SK-N-SH (cell line): ENCODE measurements around the gene BCAS4. TPM values are rescaled to one million over a fixed set of nuclear protein-coding genes. Genes with fewer than 3 reads are reported as not detected.

Experiments used
- CTCF ChIA-PET: fragments of 300-600, 350-600 bp; formaldehyde crosslinking; extraction: SDS; loops from one replicate; lab custom pipeline; 2021; lab: Yijun Ruan, JAX
- POLR2A ChIA-PET: fragments of 350-600 bp; sonication (Branson Sonifier 250); formaldehyde crosslinking; extraction: SDS; loops from one replicate; lab custom pipeline; 2020; ENCODE audit warnings: antibody characterized with exemption, inconsistent platforms; lab: Yijun Ruan, JAX
- DNase-seq: peaks from one replicate; pipeline ENCODE4 v3.0.0; 2012
- H2AFZ ChIP-seq: fragments of 200-600 bp; sonication (generic); 2 replicates; pipeline ENCODE4 v1.8.1; 2016; ENCODE audit warnings: antibody characterized with exemption, mild to moderate bottlenecking, low read depth
- H3F3A ChIP-seq: fragments of 200-600 bp; sonication (generic); replicated peaks from 2 replicates; pipeline ENCODE3; 2016; ENCODE audit warnings: antibody characterized with exemption, mild to moderate bottlenecking; ENCODE audit not compliant: insufficient read depth
- H3K27ac ChIP-seq, 2 experiments: fragments of 200-500 bp in 1 of 2; fragments of 200-600 bp in 1 of 2; sonication (Bioruptor generic) in 1 of 2; sonication (generic), shearing (Covaris generic) in 1 of 2; 2 replicates each; pipeline versions ENCODE4 v1.5.1 to v1.6.1; 2014 to 2016; ENCODE audit warnings: low read depth in 2 of 2, inconsistent platforms in 1 of 2, low read length in 1 of 2, mild to moderate bottlenecking in 1 of 2, mixed read lengths in 1 of 2
- H3K27me3 ChIP-seq: fragments of 200-600 bp; sonication (generic), shearing (Covaris generic); 2 replicates; pipeline ENCODE4 v1.6.1; 2016; ENCODE audit warnings: mixed run types; ENCODE audit not compliant: insufficient read depth
- H3K36me3 ChIP-seq, 2 experiments: fragments of 200-500 bp in 1 of 2; fragments of 200-600 bp in 1 of 2; sonication (Bioruptor generic) in 1 of 2; sonication (generic) in 1 of 2; replicated peaks in 1 of 2; 2 replicates each; pipeline versions ENCODE3 to v1.5.1; 2014 to 2016; ENCODE audit warnings: low read length in 1 of 2, mild to moderate bottlenecking in 1 of 2; ENCODE audit not compliant: insufficient read depth in 2 of 2, control insufficient read depth in 1 of 2
- H3K4me1 ChIP-seq, 2 experiments: fragments of 200-500 bp in 1 of 2; fragments of 200-600 bp in 1 of 2; sonication (Bioruptor generic) in 1 of 2; sonication (generic), shearing (Covaris generic) in 1 of 2; 2 replicates each; pipeline versions ENCODE4 v1.5.1 to v1.6.1; 2014 to 2016; ENCODE audit warnings: low read depth in 1 of 2, low read length in 1 of 2, mixed run types in 1 of 2; ENCODE audit not compliant: insufficient read depth in 2 of 2, control insufficient read depth in 1 of 2
- H3K4me2 ChIP-seq: fragments of 200-600 bp; sonication (generic), shearing (Covaris generic); 2 replicates; pipeline ENCODE4 v1.6.1; 2017; ENCODE audit warnings: mixed run types
- H3K4me3 ChIP-seq, 2 experiments: fragments of 200-500 bp in 1 of 2; fragments of 200-600 bp in 1 of 2; sonication (Bioruptor generic) in 1 of 2; sonication (generic), shearing (Covaris generic) in 1 of 2; 2 replicates each; pipeline versions ENCODE4 v1.5.1 to v1.8.1; 2014 to 2016; ENCODE audit warnings: low read depth in 2 of 2, inconsistent platforms in 1 of 2, low read length in 1 of 2, mild to moderate bottlenecking in 1 of 2, mixed read lengths in 1 of 2, moderate library complexity in 1 of 2
- H3K79me2 ChIP-seq: fragments of 200-600 bp; sonication (generic); 2 replicates; pipeline ENCODE4 v1.8.1; 2017; ENCODE audit warnings: mild to moderate bottlenecking; ENCODE audit not compliant: insufficient read depth
- H3K9ac ChIP-seq: fragments of 200-600 bp; sonication (generic); 2 replicates; pipeline ENCODE4 v1.6.1; 2017; ENCODE audit warnings: mixed run types
- H3K9me2 ChIP-seq: fragments of 200-600 bp; sonication (generic); 2 replicates; pipeline ENCODE4 v1.6.1; 2017; ENCODE audit warnings: mixed run types
- H3K9me3 ChIP-seq: fragments of 200-600 bp; sonication (generic); 2 replicates; pipeline ENCODE4 v1.6.1; 2017; ENCODE audit warnings: mixed run types, mild to moderate bottlenecking, moderate library complexity
- H4K20me1 ChIP-seq: fragments of 200-600 bp; sonication (generic); 2 replicates; pipeline ENCODE4 v1.6.1; 2017; ENCODE audit warnings: mild to moderate bottlenecking, mixed run types; ENCODE audit not compliant: insufficient read depth
- ELF1 ChIP-seq: IDR thresholded peaks from 2 replicates; pipeline ENCODE4 v1.4.0; 2012
- EP300 ChIP-seq, 2 experiments: IDR thresholded peaks; 2 replicates each; pipeline versions ENCODE4 v1.4.0 to v1.6.1; 2012; ENCODE audit warnings: borderline replicate concordance in 1 of 2, low read depth in 1 of 2, low read length in 1 of 2
- EZH2phosphoT487 ChIP-seq: fragments of 200-600 bp; sonication (generic); IDR thresholded peaks from 2 replicates; pipeline ENCODE4 v1.6.1; 2017; ENCODE audit warnings: low read depth, mixed run types, mild to moderate bottlenecking, antibody characterized with exemption, moderate library complexity, borderline replicate concordance
- FOSL2 ChIP-seq: IDR thresholded peaks from 2 replicates; pipeline ENCODE4 v1.4.0; 2012; ENCODE audit warnings: low read depth, mild to moderate bottlenecking, moderate library complexity, borderline replicate concordance
- FOXJ3 ChIP-seq: sonication (generic); formaldehyde crosslinking; IDR thresholded peaks from 2 replicates; pipeline ENCODE4 v1.5.1; 2020; ENCODE audit warnings: mild to moderate bottlenecking, missing genetic modification reagents
- FOXM1 ChIP-seq: IDR thresholded peaks from 2 replicates; pipeline ENCODE4 v1.4.0; 2012; ENCODE audit warnings: low read depth, mild to moderate bottlenecking
- GABPA ChIP-seq: IDR thresholded peaks from 2 replicates; pipeline ENCODE4 v1.4.0; 2012; ENCODE audit warnings: low read depth, mild to moderate bottlenecking
- IRF3 ChIP-seq: fragments of 150-350 bp; IDR thresholded peaks from 2 replicates; pipeline ENCODE4 v1.6.1; 2016; ENCODE audit warnings: mild to moderate bottlenecking, low read depth, low read length
- JUND ChIP-seq: IDR thresholded peaks from 2 replicates; pipeline ENCODE4 v1.4.0; 2012
- MAX ChIP-seq: IDR thresholded peaks from 2 replicates; pipeline ENCODE4 v1.4.0; 2012; ENCODE audit warnings: low read depth
- MXI1 ChIP-seq: IDR thresholded peaks from 2 replicates; pipeline ENCODE4 v1.6.1; 2012; ENCODE audit warnings: mild to moderate bottlenecking, low read depth, low read length, improper control_type of control experiment
- NRF1 ChIP-seq: IDR thresholded peaks from 2 replicates; pipeline ENCODE4 v1.6.1; 2012; ENCODE audit warnings: low read depth, mild to moderate bottlenecking, low read length
- POLR2AphosphoS5 ChIP-seq: IDR thresholded peaks from 2 replicates; pipeline ENCODE4 v1.6.1; 2012; ENCODE audit warnings: low read depth, low read length
- RAD21 ChIP-seq: IDR thresholded peaks from 2 replicates; pipeline ENCODE4 v1.6.1; 2012; ENCODE audit warnings: mild to moderate bottlenecking, low read length
- RCOR1 ChIP-seq: fragments of 150-350 bp; IDR thresholded peaks from 2 replicates; pipeline ENCODE4 v1.6.1; 2017; ENCODE audit warnings: antibody characterized with exemption, low read length
- RFX5 ChIP-seq: IDR thresholded peaks from 2 replicates; pipeline ENCODE4 v1.6.1; 2012; ENCODE audit warnings: mild to moderate bottlenecking, improper control_type of control experiment, low read length
- RXRA ChIP-seq: IDR thresholded peaks from 2 replicates; pipeline ENCODE4 v1.4.0; 2012; ENCODE audit warnings: low read depth, mild to moderate bottlenecking, borderline replicate concordance
- SIN3A ChIP-seq: IDR thresholded peaks from 2 replicates; pipeline ENCODE4 v1.6.1; 2012; ENCODE audit warnings: low read depth, mild to moderate bottlenecking, low read length, moderate library complexity, borderline replicate concordance
- SMC3 ChIP-seq: IDR thresholded peaks from 2 replicates; pipeline ENCODE4 v1.6.1; 2012; ENCODE audit warnings: low read depth, low read length, improper control_type of control experiment
- TAF1 ChIP-seq: IDR thresholded peaks from 2 replicates; pipeline ENCODE4 v1.6.1; 2012; ENCODE audit warnings: low read depth, mild to moderate bottlenecking, low read length, moderate library complexity, borderline replicate concordance
- TCF12 ChIP-seq: IDR thresholded peaks from 2 replicates; pipeline ENCODE4 v1.4.0; 2012
- WGBS: methylation state at CpG from one replicate; pipeline ENCODE4 v1.1.6; 2017; ENCODE audit warnings: low lambda C conversion rate; 5-methylcytosine and 5-hydroxymethylcytosine counted together
- polyA plus RNA-seq, 3 experiments: library from polyadenylated mRNA; depleted of rRNA; stranded (reverse); fragments of >200 nt; gene quantifications; 2 replicates each; pipeline ENCODE4 v1.2.3, GENCODE V29; 2012
- TF ChIP-seq, protein P1 (sequence below): IDR thresholded peaks from 2 replicates; pipeline ENCODE4 v1.4.0; 2012; ENCODE audit warnings: low read depth, borderline replicate concordance
- TF ChIP-seq, protein P2 (sequence below): fragments of 200-600 bp; sonication (generic); IDR thresholded peaks from 2 replicates; pipeline ENCODE4 v1.6.1; 2017; ENCODE audit warnings: antibody characterized with exemption, mild to moderate bottlenecking, moderate library complexity

The BCAS4 gene
- polyA plus RNA-seq, 1 of the 3 experiments (the other 2 are of a cell fraction), result 43.8 TPM

DNA sequence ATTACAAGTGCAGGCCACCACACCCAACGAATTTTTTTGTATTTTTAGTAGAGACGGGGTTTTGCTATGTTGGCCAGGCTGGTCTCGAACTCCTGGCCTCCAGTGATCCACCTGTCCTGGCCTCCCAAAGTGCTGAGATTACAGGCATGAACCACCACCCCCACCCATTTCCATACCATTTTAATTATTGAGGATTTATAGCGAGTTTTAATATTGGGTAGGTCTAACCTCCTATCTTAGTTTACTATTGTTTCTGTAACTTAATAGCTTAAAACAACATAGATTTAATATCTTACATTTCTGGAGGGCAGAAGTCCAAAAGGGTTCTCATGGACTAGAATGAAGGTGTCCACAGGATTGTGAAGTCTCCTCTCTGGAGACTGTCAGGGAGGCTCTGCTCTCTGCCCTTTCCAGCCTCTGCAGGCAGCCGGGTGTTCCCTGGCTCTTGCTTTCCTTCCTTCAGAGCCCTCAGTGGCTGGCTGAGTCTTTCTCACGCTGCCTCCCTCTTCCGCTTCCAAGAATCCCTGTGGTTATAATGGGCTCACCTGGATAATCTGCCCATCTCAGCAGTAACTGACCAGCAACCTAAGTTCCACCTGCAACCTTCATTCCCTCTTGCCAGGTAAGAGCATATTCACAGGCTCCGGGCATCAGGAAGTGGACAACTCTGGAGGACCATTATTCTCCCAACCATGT is 18.6 kb upstream of the BCAS4 start:
- TF ChIP-seq MAX, result no peak
- TF ChIP-seq POLR2AphosphoS5, result no peak
- TF ChIP-seq, protein P1, sequence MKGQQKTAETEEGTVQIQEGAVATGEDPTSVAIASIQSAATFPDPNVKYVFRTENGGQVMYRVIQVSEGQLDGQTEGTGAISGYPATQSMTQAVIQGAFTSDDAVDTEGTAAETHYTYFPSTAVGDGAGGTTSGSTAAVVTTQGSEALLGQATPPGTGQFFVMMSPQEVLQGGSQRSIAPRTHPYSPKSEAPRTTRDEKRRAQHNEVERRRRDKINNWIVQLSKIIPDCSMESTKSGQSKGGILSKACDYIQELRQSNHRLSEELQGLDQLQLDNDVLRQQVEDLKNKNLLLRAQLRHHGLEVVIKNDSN, result no peak
- TF ChIP-seq RFX5, result no peak
- no peak for TF ChIP-seq ELF1
- TF ChIP-seq RXRA, result no peak
- no peak for TF ChIP-seq GABPA
- TF ChIP-seq RAD21, result no peak
- no peak for TF ChIP-seq SMC3
- no peak for TF ChIP-seq SIN3A
- TF ChIP-seq FOXJ3 (CRISPR knock-in tag), result no peak
- POLR2A ChIA-PET, result no interaction called here
- Histone ChIP-seq H3K79me2 (no peaks in the 10 kb centered on the region), H4K20me1 (no peaks in the 10 kb centered on the region), H3K4me3 (no peak overlapping the region), H3K4me2 (no peak overlapping the region), H3K27me3 (no peaks in the 10 kb centered on the region), H3K9ac (no peak overlapping the region), H2AFZ (no peak overlapping the region), H3K9me2 (no peaks in the 10 kb centered on the region), H3F3A (no peaks in the 10 kb centered on the region), H3K9me3 (no peaks in the 10 kb centered on the region), H3K4me1 (peaks cover 0 to 2% of the 10 kb centered on the region in 2 experiments; a peak in 1 of 4 replicates), H3K27ac (no peak overlapping the region), H3K36me3 (no peaks in the 10 kb centered on the region)
- WGBS, result 64% methylated on average over 8 of the region's 8 CpGs
- no peak for DNase-seq
- CTCF ChIA-PET, result interaction anchor here (1.8 kb wide), 1 partner anchor 18 kb away, joined by 11 read pairs; the partner anchor contains the start of gene BCAS4

- Histone ChIP-seq H3K36me3 (no peaks in the 10 kb centered on the region), H3K4me2 (no peak overlapping the region), H3K9ac (no peak overlapping the region), H3K4me3 (no peak overlapping the region), H3K79me2 (no peaks in the 10 kb centered on the region), H3K9me3 (no peaks in the 10 kb centered on the region), H3K9me2 (no peaks in the 10 kb centered on the region), H2AFZ (no peak overlapping the region), H3K27me3 (no peaks in the 10 kb centered on the region), H3K4me1 (no peaks in the 10 kb centered on the region; a peak in 1 of 4 replicates), H3K27ac (no peak overlapping the region), H4K20me1 (no peaks in the 10 kb centered on the region), H3F3A (no peaks in the 10 kb centered on the region)
- TF ChIP-seq, protein P1, result no peak
- TF ChIP-seq, protein P2, sequence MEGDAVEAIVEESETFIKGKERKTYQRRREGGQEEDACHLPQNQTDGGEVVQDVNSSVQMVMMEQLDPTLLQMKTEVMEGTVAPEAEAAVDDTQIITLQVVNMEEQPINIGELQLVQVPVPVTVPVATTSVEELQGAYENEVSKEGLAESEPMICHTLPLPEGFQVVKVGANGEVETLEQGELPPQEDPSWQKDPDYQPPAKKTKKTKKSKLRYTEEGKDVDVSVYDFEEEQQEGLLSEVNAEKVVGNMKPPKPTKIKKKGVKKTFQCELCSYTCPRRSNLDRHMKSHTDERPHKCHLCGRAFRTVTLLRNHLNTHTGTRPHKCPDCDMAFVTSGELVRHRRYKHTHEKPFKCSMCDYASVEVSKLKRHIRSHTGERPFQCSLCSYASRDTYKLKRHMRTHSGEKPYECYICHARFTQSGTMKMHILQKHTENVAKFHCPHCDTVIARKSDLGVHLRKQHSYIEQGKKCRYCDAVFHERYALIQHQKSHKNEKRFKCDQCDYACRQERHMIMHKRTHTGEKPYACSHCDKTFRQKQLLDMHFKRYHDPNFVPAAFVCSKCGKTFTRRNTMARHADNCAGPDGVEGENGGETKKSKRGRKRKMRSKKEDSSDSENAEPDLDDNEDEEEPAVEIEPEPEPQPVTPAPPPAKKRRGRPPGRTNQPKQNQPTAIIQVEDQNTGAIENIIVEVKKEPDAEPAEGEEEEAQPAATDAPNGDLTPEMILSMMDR, result no peak
- TF ChIP-seq FOXJ3 (CRISPR knock-in tag) (no peak), TAF1 (no peak), MXI1 (no peak), IRF3 (no peak), JUND (no peak), RCOR1 (no peak), GABPA (no peak), NRF1 (no peak), TCF12 (no peak), POLR2AphosphoS5 (no peak), MAX (no peak), FOSL2 (no peak), SIN3A (no peak), FOXM1 (no peak), SMC3 (no peak), EZH2phosphoT487 (no peak), EP300 (IDR thresholded peaks at IDR 0.05; ENCODE audit: borderline replicate concordance in 1 of 2, low read depth in 1 of 2, low read length in 1 of 2) (no peak)
- no peak for DNase-seq
- ChIA-PET CTCF (interaction anchor here (0.9 to 1.8 kb wide), 2 partner anchors 17 to 28 kb away, joined by 5 to 11 read pairs; partner anchors contain the start of gene BCAS4), POLR2A (no interaction called here)
- 81% methylated on average over 2 of the region's 2 CpGs for WGBS
Observed at GRCh38 chr20:50777373-50777772, 17.5 kb upstream of the BCAS4 start.
